ENCODE data around the gene NCMAP. TPM values are rescaled to one million over a fixed set of nuclear protein-coding genes. Genes with fewer than 3 reads are reported as not detected.

Gene NCMAP
- total RNA-seq, 1 donor from 2014 or later: 1.3 TPM

DNA sequence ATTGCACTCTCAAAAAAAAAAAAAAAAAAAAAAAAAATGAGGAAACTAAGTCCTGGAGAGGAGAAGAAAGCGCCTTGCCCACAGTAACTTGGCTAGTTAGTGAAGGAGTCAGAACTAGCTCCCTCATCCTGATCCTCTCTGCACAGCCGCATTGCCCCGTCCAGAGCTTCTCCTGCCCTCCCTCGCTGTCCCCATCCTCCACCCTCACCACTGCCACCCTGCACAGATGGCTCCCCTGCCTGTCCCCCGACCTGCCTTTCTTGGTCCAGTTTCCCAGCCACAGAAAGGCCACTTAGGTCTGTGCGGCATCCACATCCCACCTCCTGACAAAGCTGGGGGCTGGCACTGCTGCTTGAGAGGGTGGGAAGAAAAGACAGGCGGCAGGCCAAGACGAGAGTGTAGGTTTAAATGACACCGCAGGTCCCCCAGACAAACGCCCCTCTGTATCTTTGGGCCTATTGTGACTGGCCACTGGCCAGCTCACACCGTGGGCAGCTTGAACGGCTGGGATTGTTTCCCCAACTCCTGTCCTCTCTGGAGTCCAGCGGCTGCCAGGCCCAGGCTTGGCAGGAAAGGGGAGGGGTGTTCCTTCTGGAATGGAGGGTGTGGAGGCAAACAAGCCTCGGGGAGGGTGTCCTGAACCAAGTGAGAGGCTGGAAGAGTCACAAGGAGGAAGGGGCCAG lies 20.2 kb downstream of the NCMAP start:
- TF ChIP-seq, protein P1, sequence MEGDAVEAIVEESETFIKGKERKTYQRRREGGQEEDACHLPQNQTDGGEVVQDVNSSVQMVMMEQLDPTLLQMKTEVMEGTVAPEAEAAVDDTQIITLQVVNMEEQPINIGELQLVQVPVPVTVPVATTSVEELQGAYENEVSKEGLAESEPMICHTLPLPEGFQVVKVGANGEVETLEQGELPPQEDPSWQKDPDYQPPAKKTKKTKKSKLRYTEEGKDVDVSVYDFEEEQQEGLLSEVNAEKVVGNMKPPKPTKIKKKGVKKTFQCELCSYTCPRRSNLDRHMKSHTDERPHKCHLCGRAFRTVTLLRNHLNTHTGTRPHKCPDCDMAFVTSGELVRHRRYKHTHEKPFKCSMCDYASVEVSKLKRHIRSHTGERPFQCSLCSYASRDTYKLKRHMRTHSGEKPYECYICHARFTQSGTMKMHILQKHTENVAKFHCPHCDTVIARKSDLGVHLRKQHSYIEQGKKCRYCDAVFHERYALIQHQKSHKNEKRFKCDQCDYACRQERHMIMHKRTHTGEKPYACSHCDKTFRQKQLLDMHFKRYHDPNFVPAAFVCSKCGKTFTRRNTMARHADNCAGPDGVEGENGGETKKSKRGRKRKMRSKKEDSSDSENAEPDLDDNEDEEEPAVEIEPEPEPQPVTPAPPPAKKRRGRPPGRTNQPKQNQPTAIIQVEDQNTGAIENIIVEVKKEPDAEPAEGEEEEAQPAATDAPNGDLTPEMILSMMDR (IDR thresholded peaks at IDR 0.05; ENCODE audit: unreplicated experiment): no peak
- no peak for DNase-seq (ENCODE audit: low spot score, unreplicated experiment)
- Mint-ChIP-seq H3K27ac (no peak overlapping the region), H3K4me1 (ENCODE audit: low read depth) (no peaks in the 10 kb centered on the region), H3K36me3 (ENCODE audit: insufficient read depth) (no peaks in the 10 kb centered on the region), H3K27me3 (no peaks in the 10 kb centered on the region), H3K9me3 (ENCODE audit: low read depth) (no peaks in the 10 kb centered on the region), H3K4me3 (ENCODE audit: low read depth) (no peak overlapping the region)

DNA sequence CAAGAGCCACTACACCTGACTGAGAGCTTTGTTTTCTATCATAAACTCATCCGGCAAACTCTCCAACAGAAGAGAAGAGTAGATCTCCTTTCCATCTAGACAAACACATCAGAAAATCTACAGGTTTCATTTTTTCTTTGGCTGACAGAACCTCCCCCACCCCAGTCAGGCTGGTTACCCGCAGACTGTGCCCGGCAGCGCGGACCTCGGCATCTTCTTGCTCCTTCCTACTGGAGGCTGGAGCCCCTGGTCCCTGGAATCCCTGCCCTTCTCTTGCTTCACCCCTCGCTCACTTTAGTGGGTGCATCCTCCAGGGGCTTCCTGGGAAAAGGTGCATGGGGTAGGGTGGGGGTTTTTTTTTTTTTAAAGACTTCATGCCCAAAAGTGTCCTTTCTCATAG lies 23.0 kb downstream of the NCMAP start:
- Mint-ChIP-seq H3K4me1 (ENCODE audit: low read depth) (no peaks in the 10 kb centered on the region), H3K9me3 (ENCODE audit: low read depth) (peaks cover 3% of the 10 kb centered on the region), H3K27ac (no peak overlapping the region), H3K27me3 (no peaks in the 10 kb centered on the region), H3K36me3 (ENCODE audit: insufficient read depth) (no peaks in the 10 kb centered on the region), H3K4me3 (ENCODE audit: low read depth) (no peak overlapping the region)
- DNase-seq (ENCODE audit: low spot score, unreplicated experiment): no peak
- TF ChIP-seq, protein P1 (IDR thresholded peaks at IDR 0.05; ENCODE audit: unreplicated experiment): no peak

DNA sequence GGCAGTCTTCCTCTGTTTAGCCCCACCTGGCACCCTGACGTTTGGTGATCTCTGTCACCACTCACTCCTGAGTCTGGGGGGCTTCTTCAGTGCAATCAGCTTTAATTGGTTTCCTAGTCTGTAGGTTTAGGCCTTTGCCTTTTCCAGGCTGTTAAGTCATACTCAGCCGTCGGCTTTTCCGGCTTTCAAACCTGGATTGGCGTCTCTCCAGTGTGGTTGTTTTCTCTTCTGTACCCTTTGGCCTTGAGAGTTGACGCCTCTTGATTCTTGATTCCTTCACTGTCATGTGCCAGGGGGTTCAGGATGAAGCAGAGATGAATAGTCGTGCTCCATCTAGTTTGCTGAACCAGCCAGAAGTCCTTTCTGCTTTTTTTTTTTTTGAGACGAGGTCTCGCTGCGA lies 24.9 kb downstream of the NCMAP start:
- Mint-ChIP-seq H3K27ac (no peak overlapping the region), H3K4me3 (ENCODE audit: low read depth) (no peak overlapping the region), H3K9me3 (ENCODE audit: low read depth) (peaks cover 3% of the 10 kb centered on the region), H3K27me3 (peaks cover 9% of the 10 kb centered on the region), H3K36me3 (ENCODE audit: insufficient read depth) (no peaks in the 10 kb centered on the region), H3K4me1 (ENCODE audit: low read depth) (no peaks in the 10 kb centered on the region)
- no peak for DNase-seq (ENCODE audit: low spot score, unreplicated experiment)
- TF ChIP-seq, protein P1 (IDR thresholded peaks at IDR 0.05; ENCODE audit: unreplicated experiment): no peak

DNA sequence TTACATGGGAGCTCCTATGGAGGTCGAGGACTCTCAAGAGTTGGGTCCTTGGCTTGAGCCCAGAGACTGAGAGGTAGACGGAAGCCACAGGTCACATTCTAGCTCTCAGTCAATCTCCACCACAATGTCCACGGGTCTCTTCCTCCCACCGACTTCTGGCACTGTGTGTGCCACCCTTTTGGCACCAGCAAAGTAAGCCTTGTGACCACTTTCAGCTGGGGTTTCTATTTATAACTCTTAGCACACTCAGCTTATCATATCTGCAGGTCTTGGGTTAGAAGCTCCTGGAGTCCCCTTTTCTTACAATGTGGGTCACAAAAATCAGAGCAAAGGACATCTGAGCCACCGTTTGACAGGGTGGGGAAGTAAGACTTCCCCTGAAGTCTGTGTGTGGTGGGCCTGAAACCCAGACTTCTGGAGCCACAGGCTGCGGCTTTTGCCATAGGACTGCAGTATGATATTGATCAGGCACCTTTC lies 28.3 kb downstream of the NCMAP start:
- peaks cover 3% of the 10 kb centered on the region for H3K9me3 Mint-ChIP-seq (ENCODE audit: low read depth)

DNA sequence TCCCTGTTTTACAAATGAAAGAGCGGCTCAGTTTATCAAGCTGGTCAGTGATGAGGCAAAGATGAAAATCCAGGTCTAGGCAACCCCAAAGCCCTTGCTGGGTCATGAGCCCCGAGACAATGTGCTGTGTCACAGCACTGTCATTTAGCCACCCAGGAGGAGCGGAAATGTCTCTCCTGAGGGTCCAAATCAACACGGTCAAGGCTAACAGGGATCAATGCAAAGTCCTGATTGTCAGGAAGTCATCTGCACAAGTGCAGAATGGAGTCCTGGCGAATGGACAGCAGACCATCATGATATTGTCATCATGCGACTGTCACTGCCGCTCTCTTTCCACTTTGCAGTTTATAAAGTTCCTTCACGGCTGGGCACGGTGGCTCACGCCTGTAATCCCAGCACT lies 30.2 kb downstream of the NCMAP start:
- TF ChIP-seq, protein P1 (IDR thresholded peaks at IDR 0.05; ENCODE audit: unreplicated experiment): no peak
- DNase-seq (ENCODE audit: low spot score, unreplicated experiment): no peak
- no peak overlapping the region for H3K27ac Mint-ChIP-seq
- peaks cover 3% of the 10 kb centered on the region for H3K9me3 Mint-ChIP-seq (ENCODE audit: low read depth)
- H3K36me3 Mint-ChIP-seq (ENCODE audit: insufficient read depth): no peaks in the 10 kb centered on the region
- no peak overlapping the region for H3K4me3 Mint-ChIP-seq (ENCODE audit: low read depth)
- no peaks in the 10 kb centered on the region for H3K4me1 Mint-ChIP-seq (ENCODE audit: low read depth)
- H3K27me3 Mint-ChIP-seq: peaks cover 15% of the 10 kb centered on the region

More for the DNA sequence above, 28.3 kb downstream of the NCMAP start:
- Mint-ChIP-seq H3K27ac (no peak overlapping the region), H3K36me3 (ENCODE audit: insufficient read depth) (no peaks in the 10 kb centered on the region), H3K27me3 (peaks cover 15% of the 10 kb centered on the region), H3K4me3 (ENCODE audit: low read depth) (no peak overlapping the region), H3K4me1 (ENCODE audit: low read depth) (no peaks in the 10 kb centered on the region)
- no peak for DNase-seq (ENCODE audit: low spot score, unreplicated experiment)
- TF ChIP-seq, protein P1 (IDR thresholded peaks at IDR 0.05; ENCODE audit: unreplicated experiment): no peak

Data from progenitor cell of endocrine pancreas (in vitro differentiated cells).